ENCODE measurements around the gene SYT9.

- no peak for TF ChIP-seq CEBPB (IDR thresholded peaks at IDR 0.05)
- TF ChIP-seq MAX (IDR thresholded peaks at IDR 0.05) = no peak
These were observed 56.1 kb downstream of the SYT9 start for GRCh38 chr11:7307836-7308235.
